Stimulated activated CD8-positive, alpha-beta memory T cell treated with anti-CD3 and anti-CD28 coated beads, Interleukin-4, amount 100 ng/mL, for 1 hour (primary cell): ENCODE data around the gene HECW1.
"Not testable (repeated sequence)": the region's sequence is repeated elsewhere in the genome, so short reads cannot be mapped to it uniquely, and the experiment has no call there.

Source experiments
- DNase-seq, 2 donors: peaks; one replicate each; pipeline ENCODE4 v3.0.0-alpha.2; 2020; ENCODE audit warnings: low read depth in 2 of 2, low spot score in 1 of 2

Gene HECW1

DNA sequence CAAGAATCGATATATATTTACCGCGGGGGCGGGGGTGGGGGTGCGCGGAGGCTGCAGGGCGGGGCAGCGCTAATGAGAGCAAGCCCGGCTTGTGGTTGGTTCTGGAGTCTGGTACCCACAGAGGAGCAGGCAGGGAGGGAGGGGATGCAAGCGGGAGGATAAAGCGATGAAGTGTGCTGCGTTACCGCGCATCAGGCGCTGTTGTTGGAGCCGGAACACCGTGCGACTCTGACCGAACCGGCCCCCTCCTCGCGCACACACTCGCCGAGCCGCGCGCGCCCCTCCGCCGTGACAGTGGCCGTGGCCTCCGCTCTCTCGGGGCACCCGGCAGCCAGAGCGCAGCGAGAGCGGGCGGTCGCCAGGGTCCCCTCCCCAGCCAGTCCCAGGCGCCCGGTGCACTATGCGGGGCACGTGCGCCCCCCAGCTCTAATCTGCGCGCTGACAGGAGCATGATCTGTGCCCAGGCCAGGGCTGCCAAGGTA, at the start of gene HECW1:
Gene HECW1, plus strand, starts transcription at position 189 of the 482 bp plus-strand sequence. CDS start 131,259 bp downstream, outside the sequence.
- DNase-seq, result no peak

DNA sequence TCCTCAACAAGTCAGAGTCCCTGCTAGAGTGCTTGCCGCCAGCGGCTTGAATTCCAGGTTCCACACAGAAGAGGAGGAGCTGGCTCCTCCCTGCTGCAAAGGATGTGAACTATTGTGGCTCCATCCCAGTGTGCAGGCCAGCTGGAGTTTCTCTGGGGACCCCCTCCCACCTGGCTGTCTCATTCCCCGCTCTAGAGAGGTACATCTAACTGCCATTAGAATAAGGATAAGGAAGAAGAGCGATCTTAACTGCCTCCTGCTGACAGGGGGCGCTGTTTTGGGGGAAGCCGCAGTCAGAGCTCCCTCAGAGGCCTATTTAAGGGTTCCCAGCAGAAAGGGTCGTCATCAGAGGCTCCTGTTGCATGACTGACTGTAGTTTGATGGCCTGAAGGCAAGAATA, 40.8 kb upstream of the HECW1 start:
- DNase-seq, result no peak

DNA sequence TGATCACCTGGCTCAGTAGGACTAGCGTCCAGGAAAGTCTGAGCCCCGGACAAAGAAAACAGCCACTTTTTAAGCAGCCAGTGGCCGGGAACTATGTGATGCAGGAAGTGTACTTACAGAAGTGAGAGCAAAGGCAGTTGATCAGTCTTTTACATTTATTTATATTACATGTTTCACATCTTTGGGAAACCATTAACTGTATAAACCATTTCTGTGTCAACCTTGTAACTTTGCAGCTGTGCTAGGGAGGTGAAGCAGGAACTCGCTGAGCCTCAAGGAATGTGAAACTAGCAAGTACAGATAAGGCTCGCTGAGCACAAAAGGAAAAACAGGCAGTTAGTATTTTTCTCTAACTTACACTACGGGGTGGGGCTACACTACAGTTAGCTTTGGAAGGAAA, 39.9 kb upstream of the HECW1 start:
- DNase-seq, result no peak

DNA sequence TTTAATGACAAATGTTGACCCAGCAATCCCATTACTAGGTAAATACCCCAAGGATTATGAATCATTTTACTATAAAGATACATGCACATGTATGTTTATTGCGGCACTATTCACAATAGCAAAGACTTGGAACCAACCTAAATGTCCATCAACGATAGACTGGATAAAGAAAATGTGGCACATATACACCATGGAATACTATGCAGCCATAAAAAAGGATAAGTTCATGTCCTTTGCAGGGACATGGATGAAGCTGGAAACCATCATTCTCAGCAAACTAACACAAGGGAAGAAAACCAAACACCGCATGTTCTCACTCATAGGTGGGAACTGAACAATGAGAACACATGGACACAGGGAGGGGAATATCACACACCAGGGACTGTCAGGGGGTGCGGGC, 38.6 kb upstream of the HECW1 start:
- DNase-seq, result not testable (repeated sequence)

DNA sequence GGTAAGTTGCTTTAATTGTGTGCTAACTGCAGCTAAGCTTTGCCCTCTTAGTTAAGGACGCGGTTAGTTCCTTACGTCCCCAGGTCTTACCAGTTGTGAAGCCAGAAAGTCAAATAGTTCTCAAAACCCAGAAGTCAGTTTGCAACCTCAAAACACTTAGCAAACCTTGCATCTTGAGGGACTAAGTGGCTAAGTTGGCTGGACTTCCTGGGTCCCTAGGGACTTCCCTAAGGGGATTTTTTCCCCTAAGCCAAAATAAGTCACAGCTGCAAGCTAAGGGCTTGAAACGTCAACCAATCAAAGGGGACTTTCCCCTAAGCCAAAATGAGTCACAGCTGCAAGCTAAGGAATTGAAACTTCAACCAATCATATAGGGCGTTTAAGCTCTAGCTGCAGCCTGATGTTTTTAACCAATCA, 36.2 kb upstream of the HECW1 start:
- DNase-seq, result no peak

DNA sequence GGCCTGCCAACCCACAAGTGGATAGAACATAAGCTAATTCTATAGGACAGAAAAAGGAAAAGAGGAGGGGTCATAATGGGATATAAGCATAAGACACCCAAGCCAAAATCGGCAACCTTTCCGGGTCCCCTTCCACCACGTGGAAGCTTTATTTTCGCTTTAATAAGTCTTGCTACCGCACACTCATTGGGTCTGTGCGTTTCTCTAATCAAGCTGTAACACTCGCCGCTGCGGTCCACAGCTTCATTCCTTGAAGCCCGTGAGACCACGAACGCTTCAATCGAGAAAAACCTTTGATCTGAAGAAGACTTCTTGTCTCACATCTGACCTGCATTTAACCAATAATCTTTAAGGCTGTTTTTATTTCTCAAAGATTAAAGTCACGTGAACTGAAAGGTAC, 35.8 kb upstream of the HECW1 start:
- no peak for DNase-seq

DNA sequence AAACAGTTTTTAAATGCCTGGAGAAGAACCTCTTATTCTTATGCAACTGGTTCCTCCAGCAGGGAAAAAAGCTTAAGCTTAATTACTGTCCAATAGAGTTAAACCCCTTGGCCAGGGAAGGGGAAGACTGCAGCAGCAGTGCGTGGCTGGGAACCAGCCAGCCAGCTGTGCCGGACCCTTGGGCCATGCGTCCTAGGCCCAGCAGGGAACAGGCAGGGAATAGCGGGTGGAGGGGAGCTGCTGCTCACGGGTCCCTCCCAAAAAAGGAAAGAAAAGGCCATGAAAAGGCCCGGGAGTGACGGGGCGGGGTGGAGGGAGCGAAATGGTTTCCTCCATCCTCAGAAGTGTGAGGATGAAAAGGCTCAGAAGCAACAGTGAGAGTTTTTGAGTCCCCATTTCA, 35.2 kb upstream of the HECW1 start:
- no peak for DNase-seq

DNA sequence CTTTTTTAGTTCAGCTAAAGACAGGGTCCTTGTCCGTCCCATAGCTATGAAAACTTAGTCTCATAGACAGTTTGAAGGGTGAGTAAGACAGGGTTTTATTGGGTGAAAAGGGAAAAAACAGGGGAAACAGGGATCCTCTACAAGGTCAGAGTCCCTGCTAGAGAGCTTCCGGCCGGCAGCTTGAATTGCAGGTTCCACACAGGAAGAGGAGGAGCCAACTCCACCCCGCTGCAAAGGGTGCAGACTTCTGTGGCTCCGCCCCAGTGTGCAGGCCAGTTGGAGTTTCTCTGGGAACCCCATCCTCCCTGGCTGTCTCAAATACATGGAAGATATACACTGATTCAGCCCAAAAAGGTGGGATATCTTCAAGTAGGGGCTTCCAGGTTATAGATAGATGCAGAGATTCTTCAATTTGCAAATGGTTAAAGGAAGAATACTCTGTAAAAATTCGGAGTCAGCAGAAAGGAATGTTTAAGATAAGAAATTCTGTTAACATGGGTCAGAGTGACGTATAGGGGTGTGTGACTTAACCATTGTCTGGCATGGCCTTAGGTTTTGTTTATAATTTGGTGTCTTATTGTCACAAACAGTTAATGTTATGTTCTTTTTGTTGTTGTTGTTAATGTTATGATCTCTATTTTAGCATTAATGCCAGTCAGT, 34.6 kb upstream of the HECW1 start:
- no peak for DNase-seq

DNA sequence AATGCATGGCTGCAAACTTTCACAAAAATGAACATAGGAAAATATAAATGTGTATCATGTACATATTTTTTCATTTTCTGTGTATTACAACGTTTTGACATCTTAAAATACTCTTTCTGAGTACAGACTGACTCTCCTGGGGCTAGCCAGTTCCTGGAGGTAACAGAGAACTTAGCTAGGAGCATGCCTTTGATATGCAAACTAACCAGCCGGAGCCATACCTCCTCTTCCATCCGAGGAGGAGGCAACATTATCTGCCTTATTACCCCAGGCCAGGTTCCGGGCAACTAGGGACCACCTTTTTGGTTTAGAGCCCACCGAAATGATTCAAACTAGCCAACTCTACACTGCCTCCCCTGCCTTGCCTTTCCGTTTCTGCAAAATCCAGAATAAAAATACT, 33.7 kb upstream of the HECW1 start:
- DNase-seq, result no peak

DNA sequence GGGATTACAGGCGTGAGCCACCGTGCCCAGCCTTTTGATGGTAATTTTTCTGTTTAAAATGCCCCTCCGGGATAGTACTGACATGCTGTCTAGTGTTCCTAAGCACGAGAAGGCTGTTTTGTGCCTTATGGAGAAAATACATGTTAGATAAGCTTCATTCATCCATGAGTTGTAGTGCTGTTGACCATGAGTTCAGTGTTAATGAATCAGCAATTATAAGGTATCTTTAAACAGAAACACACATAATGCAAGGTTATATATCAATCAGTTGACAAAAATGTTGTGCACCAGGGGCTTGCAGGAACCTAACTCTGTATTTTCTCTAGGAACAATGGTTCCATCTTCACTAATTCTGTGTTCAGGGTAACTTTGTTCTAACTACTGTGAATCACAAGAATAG, 30.8 kb upstream of the HECW1 start:
- no peak for DNase-seq

DNA sequence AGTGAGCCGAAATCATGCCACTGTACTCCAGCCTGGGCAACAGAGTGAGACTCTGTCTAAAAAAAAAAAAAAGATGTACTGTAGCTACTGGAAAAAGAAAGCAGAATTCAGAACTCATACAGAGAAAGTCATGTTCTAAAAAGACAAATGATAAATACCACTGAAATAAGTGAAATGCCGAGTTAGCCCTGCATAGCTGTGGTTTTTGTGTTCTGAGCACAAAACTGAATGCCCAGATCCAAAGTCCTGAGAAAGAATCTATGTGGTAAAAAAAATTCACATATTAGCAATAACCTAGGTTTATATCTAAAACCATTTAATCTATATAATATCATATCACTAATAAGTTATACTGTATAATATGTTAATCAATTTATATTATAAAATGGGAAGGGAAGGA, 29.3 kb upstream of the HECW1 start:
- DNase-seq, result no peak

DNA sequence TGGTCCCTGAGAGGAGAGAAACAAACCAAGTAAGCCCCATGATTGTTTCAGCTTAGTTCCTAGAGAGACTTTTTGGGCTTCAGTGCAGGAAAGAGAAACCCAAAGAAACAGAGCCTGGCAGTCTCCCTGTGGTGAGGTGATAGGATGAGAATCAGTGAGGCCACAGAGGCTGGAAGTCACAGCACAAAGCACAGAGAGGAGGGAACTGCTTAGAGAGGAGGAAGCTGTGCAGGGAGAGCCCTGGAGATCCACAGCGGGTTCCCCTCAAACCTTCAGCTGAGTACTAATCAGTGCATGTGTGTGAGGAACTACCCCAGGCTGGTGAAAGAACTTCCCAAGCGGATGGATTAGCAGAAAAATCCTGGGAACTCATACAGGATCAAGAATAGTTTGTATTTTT, 27.4 kb upstream of the HECW1 start:
- DNase-seq, result no peak

DNA sequence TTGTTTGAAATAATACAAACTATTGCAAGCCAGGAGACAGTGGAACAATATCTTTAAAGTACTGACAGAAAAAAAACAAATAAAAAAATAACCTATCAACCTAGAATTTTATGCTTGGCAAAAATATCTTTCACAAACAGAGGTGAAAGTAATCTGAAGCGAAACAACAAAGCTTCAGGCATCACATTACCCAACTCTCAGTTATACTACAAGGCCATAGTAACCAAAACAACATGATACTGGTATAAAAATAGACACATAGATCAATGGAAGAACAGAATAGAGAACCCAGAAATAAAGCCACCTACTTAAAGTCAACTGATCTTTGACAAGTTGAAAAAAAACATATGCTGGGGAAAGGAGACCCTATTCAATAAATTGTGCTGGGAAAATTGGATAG, 26.5 kb upstream of the HECW1 start:
- DNase-seq, result no peak

DNA sequence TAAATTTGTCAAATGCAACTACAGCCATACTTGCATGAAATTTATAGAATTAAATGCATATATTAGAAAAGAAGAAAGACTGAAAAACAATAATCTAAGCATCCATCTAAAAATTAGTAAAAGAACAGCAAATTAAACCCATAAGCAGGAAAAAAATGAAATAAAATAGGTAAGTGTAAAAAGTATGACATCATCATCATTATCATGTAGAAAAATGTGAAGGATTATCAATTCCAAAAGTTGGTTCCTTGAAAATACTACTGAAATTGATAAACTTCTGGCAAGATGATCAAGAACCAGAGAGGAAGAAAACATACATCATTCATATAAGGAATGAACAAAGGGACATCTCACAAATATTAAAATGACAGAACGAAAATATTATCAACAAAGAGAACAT, 19.6 kb upstream of the HECW1 start:
- DNase-seq, result no peak

DNA sequence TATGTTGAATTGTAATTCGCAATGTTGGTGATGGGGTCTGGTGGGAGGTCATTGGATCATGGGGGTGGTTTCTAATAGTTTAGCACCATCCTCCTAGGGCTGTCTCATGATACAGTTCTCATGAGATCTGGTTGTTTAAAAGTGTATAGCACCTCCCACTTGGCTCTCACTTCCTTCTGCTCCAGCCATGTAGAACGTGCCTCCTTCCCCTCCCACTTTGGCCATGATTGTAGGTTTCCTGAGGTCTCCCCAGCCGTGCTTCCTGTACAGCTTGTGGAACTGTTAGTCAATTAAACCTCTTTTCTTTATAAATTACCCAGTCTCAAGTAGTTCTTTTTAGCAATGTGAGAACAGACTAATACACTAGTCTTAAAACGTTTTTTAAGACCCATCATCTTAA, 15.6 kb upstream of the HECW1 start:
- DNase-seq, result no peak

DNA sequence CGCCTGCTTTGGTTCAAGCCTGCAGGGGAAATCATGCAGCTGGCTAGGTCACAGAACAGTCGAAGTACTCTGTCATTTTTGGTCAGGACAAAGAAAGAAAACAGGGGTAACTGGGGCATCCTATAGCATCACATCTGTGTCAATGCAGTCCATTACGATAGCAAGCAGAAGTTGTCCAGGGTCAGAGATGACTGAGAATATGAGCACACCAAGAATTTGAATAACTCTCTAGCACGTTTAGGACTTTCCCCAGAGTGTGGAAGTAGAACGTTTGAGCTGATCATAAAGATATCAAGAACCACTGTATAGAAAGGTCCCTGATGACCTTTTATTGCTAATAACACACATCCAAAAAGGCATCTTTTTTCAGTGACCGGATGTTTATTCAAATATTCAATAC, 12.7 kb upstream of the HECW1 start:
- no peak for DNase-seq

DNA sequence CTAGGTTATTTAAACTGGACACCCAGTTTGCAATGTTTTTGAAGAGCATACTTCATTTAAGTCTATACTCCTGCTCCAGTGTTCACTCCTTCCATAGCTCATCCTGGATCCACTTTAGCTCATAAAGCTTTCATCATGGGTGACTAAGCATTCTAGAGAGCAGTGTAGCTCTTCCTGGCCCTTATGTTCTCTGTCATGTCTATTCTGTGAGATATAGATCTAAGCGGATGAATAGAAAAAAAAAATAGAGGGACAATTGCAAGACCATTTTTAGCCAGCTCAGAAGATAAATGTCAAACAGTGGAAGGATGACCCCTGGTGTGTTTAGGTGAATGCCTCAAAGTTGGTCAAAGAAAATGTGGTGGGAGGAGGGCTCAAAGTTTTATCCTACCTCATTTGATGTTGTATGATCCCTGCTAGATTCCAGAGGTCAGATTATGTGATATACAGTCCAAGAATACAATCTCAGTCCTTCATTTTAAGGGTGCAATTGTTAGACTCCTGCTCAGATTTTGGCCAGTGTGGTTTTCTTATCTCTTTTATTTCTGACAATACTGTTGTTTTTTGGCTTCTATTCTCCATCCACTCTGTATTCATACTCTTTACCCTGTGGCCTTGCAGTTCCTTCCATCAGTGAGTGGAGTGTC, 7.5 kb upstream of the HECW1 start:
- no peak for DNase-seq

DNA sequence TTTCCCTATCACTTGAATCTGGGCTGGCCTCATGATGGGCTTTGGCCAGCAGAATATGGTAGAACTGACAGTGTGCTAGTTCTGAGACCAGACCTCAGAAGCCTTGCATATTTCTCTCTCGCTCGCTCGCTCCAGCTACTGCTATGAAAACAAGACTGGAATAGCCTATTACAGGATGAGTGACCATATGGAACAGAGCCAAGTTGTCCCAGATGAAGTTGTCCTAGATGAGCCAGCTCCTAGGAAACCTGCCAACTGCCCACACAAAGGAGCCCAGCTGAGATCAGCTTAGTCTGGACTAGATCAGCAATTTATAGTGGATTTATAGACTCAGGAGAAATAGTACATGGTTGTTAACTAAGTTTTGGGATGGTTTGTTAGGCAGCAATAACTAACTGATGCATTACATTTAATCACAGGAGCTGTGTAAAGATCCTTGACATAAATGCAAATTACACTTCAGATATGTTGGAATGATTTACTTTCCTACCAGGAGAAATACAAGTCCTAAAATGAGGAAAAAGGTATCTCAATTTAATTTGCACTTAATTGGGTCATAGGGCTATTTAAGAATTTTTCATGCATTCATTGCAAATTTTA, 6.8 kb upstream of the HECW1 start:
- no peak for DNase-seq

DNA sequence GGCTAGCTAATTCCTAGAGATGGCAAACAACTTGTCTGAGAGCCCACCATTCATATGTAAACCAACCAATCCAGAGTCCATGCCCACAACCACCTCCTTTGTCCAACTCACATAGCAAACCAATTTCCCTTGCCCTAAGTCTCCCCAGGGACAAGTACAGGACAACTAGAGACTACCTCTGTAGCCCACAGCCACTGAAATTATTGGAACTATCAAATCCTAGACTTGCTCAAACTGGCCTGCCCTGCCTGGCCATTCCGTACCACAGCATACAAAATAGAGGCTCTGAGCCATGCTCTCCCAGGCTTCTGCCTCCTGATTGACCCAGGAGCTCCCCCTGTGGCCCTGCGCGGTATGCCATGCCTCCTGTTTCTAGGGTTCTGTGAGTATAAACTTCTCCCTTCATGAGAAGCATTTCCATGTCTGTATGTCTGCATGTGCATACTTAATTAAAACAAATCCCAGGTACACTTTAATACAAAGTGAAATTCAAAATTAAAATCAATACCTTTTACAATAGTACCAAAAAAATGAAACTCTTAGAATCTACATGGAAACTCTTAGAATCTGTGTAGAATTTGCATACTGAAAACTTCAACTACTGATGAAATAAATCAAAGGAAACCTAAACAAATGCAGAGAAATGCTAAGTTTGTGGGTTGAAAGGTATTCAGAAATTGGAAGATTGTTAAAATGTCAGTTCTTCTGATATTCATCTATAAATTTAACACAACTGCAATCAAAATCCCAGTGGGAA, 4.0 kb upstream of the HECW1 start:
- DNase-seq, result no peak

DNA sequence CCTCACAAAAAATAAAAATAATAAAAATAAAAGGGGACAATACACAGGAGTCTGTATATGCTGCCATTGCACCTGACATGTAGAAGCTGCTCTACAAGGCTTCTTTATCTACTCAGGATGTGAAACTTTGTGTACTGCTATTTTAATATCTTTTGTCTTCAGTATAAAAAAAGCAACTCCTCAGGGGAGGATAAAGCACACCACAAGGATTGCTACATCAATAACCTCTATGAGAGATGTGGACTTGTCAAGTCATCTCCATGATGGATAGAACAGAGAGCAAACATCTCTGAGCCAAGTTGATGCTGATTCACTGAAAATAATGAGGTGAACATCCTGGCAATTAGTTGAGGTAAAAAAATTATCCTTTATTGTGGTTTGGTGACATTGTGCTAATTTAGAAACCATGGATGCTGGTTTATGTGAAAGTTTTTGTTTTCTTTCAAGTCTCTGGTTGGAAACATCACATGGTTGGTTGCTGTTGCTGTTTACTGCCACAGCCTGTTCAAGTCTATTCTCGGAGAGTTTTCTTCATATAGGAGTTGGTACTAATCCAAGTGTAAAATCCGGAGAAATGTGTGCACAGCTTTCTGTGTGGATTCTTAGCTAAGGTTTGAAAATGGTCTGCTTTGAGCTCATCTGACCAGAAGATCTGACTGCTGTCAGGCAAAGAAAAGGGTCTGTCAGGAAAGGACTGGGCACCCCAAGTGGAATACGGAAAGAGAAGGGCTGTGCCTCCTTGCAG, 1.5 kb upstream of the HECW1 start:
- DNase-seq, result no peak
